ENCODE measurements around the gene CADM2. TPM values are rescaled to one million over a fixed set of nuclear protein-coding genes. Genes with fewer than 3 reads are reported as not detected.

Gene CADM2
- total RNA-seq, 1 donor from 2014 or later, result 2.9 TPM

- Mint-ChIP-seq H3K27me3 (ENCODE audit: low read depth, unreplicated experiment) (no peaks in the 10 kb centered on the region), H3K9me3 (ENCODE audit: unreplicated experiment) (no peaks in the 10 kb centered on the region), H3K27ac (ENCODE audit: unreplicated experiment) (no peak overlapping the region), H3K4me3 (ENCODE audit: unreplicated experiment) (no peak overlapping the region), H3K4me1 (ENCODE audit: low read depth, unreplicated experiment) (no peaks in the 10 kb centered on the region), H3K36me3 (ENCODE audit: low read depth, unreplicated experiment) (no peaks in the 10 kb centered on the region)
- no peaks in the 10 kb centered on the region for H3K9me3 ChIP-seq (ENCODE audit: insufficient read depth, low read depth, low read length)
- H3K36me3 ChIP-seq (ENCODE audit: insufficient read depth, low read length), result no peaks in the 10 kb centered on the region
- H3K4me3 ChIP-seq (ENCODE audit: insufficient read depth, low read depth, low read length), result no peak overlapping the region
- no peak overlapping the region for H3K27ac ChIP-seq (ENCODE audit: low read depth, low read length)
- H3K27me3 ChIP-seq (ENCODE audit: insufficient read depth, low read length), result no peaks in the 10 kb centered on the region
- H3K79me2 ChIP-seq (ENCODE audit: insufficient read depth, low read length), result no peaks in the 10 kb centered on the region
- no peak overlapping the region for H2AFZ ChIP-seq (ENCODE audit: low read depth, low read length)
- TF ChIP-seq CTCF (IDR thresholded peaks at IDR 0.05; ENCODE audit: insufficient read depth, low read depth, low read length), result no peak
- TF ChIP-seq EZH2 (IDR thresholded peaks at IDR 0.05; ENCODE audit: insufficient read depth, low read length), result no peak
- no peak for FAIRE-seq
- no peaks in the 10 kb centered on the region for H3K4me1 ChIP-seq (ENCODE audit: insufficient read depth, low read length)
- no peak for DNase-seq (ENCODE audit: low read depth)
- H3K4me2 ChIP-seq (ENCODE audit: low read length), result no peak overlapping the region
- H3K9ac ChIP-seq (ENCODE audit: low read length), result no peak overlapping the region
- no peaks in the 10 kb centered on the region for H4K20me1 ChIP-seq (ENCODE audit: insufficient read depth, low read length)
Observed at GRCh38 chr3:85167576-85167975, 208.8 kb downstream of the CADM2 start.

DNA sequence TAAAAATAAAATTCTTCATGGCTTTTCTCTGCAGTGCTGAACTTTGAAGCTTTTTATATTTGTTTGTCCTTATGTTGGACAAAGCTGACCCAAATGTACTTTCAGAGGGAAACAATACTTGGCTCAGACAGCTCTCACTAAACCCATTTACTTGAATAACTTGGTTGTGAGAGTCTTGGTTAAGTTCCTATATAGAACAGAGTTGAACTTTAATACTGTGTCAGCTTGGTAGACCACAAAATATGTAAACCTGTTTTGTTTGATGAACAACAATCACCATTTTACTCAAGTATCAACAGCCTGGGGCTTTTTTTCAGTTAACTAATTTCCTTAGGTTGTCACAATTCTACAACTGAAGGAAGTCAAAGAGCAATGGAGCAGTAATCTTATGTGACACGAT is 211.9 kb downstream of the CADM2 start:
- Histone ChIP-seq H3K9me3 (ENCODE audit: insufficient read depth, low read depth, low read length) (no peaks in the 10 kb centered on the region), H3K27me3 (ENCODE audit: insufficient read depth, low read length) (no peaks in the 10 kb centered on the region), H3K79me2 (ENCODE audit: insufficient read depth, low read length) (no peaks in the 10 kb centered on the region), H3K36me3 (ENCODE audit: insufficient read depth, low read length) (no peaks in the 10 kb centered on the region), H3K4me3 (ENCODE audit: insufficient read depth, low read depth, low read length) (no peak overlapping the region), H3K4me1 (ENCODE audit: insufficient read depth, low read length) (no peaks in the 10 kb centered on the region), H3K27ac (ENCODE audit: low read depth, low read length) (no peak overlapping the region), H2AFZ (ENCODE audit: low read depth, low read length) (no peak overlapping the region), H3K9ac (ENCODE audit: low read length) (no peak overlapping the region), H4K20me1 (ENCODE audit: insufficient read depth, low read length) (no peaks in the 10 kb centered on the region), H3K4me2 (ENCODE audit: low read length) (no peak overlapping the region)
- H3K4me3 Mint-ChIP-seq (ENCODE audit: unreplicated experiment), result no peak overlapping the region
- no peak for TF ChIP-seq CTCF (IDR thresholded peaks at IDR 0.05; ENCODE audit: insufficient read depth, low read depth, low read length)
- TF ChIP-seq EZH2 (IDR thresholded peaks at IDR 0.05; ENCODE audit: insufficient read depth, low read length), result no peak
- H3K27ac Mint-ChIP-seq (ENCODE audit: unreplicated experiment), result no peak overlapping the region
- H3K4me1 Mint-ChIP-seq (ENCODE audit: low read depth, unreplicated experiment), result no peaks in the 10 kb centered on the region
- H3K27me3 Mint-ChIP-seq (ENCODE audit: low read depth, unreplicated experiment), result no peaks in the 10 kb centered on the region
- no peaks in the 10 kb centered on the region for H3K36me3 Mint-ChIP-seq (ENCODE audit: low read depth, unreplicated experiment)
- DNase-seq (ENCODE audit: low read depth) (no peak), FAIRE-seq (no peak)
- no peaks in the 10 kb centered on the region for H3K9me3 Mint-ChIP-seq (ENCODE audit: unreplicated experiment)

- Histone ChIP-seq H3K4me1 (ENCODE audit: insufficient read depth, low read length) (no peaks in the 10 kb centered on the region), H3K9ac (ENCODE audit: low read length) (no peak overlapping the region), H4K20me1 (ENCODE audit: insufficient read depth, low read length) (no peaks in the 10 kb centered on the region), H2AFZ (ENCODE audit: low read depth, low read length) (no peak overlapping the region), H3K36me3 (ENCODE audit: insufficient read depth, low read length) (no peaks in the 10 kb centered on the region), H3K9me3 (ENCODE audit: insufficient read depth, low read depth, low read length) (no peaks in the 10 kb centered on the region), H3K79me2 (ENCODE audit: insufficient read depth, low read length) (no peaks in the 10 kb centered on the region), H3K27me3 (ENCODE audit: insufficient read depth, low read length) (no peaks in the 10 kb centered on the region), H3K27ac (ENCODE audit: low read depth, low read length) (no peak overlapping the region), H3K4me3 (ENCODE audit: insufficient read depth, low read depth, low read length) (no peak overlapping the region), H3K4me2 (ENCODE audit: low read length) (no peak overlapping the region)
- DNase-seq (ENCODE audit: low read depth) (no peak), FAIRE-seq (no peak)
- no peak overlapping the region for H3K27ac Mint-ChIP-seq (ENCODE audit: unreplicated experiment)
- H3K9me3 Mint-ChIP-seq (ENCODE audit: unreplicated experiment), result no peaks in the 10 kb centered on the region
- no peak overlapping the region for H3K4me3 Mint-ChIP-seq (ENCODE audit: unreplicated experiment)
- no peak for TF ChIP-seq CTCF (IDR thresholded peaks at IDR 0.05; ENCODE audit: insufficient read depth, low read depth, low read length)
- no peak for TF ChIP-seq EZH2 (IDR thresholded peaks at IDR 0.05; ENCODE audit: insufficient read depth, low read length)
- H3K27me3 Mint-ChIP-seq (ENCODE audit: low read depth, unreplicated experiment), result no peaks in the 10 kb centered on the region
- no peaks in the 10 kb centered on the region for H3K36me3 Mint-ChIP-seq (ENCODE audit: low read depth, unreplicated experiment)
- no peaks in the 10 kb centered on the region for H3K4me1 Mint-ChIP-seq (ENCODE audit: low read depth, unreplicated experiment)
Observed at GRCh38 chr3:85171976-85172375, 213.2 kb downstream of the CADM2 start.
